ENCODE measurements around the gene BRSK2.

GRCh38 chr11:1406571-1407485 lies 17.1 kb downstream of the BRSK2 start:
- TF ChIP-seq, protein P1, sequence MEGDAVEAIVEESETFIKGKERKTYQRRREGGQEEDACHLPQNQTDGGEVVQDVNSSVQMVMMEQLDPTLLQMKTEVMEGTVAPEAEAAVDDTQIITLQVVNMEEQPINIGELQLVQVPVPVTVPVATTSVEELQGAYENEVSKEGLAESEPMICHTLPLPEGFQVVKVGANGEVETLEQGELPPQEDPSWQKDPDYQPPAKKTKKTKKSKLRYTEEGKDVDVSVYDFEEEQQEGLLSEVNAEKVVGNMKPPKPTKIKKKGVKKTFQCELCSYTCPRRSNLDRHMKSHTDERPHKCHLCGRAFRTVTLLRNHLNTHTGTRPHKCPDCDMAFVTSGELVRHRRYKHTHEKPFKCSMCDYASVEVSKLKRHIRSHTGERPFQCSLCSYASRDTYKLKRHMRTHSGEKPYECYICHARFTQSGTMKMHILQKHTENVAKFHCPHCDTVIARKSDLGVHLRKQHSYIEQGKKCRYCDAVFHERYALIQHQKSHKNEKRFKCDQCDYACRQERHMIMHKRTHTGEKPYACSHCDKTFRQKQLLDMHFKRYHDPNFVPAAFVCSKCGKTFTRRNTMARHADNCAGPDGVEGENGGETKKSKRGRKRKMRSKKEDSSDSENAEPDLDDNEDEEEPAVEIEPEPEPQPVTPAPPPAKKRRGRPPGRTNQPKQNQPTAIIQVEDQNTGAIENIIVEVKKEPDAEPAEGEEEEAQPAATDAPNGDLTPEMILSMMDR (IDR thresholded peaks at IDR 0.05; ENCODE audit: low read length), result no peak
- no peak for TF ChIP-seq EZH2 (optimal IDR thresholded peaks at IDR 0.05; ENCODE audit: low read depth, low read length)
